Measurements from ENCODE around the gene GMNN.
"Not testable (repeated sequence)": the region's sequence is repeated elsewhere in the genome, so short reads cannot be mapped to it uniquely, and the experiment has no call there.

DNA sequence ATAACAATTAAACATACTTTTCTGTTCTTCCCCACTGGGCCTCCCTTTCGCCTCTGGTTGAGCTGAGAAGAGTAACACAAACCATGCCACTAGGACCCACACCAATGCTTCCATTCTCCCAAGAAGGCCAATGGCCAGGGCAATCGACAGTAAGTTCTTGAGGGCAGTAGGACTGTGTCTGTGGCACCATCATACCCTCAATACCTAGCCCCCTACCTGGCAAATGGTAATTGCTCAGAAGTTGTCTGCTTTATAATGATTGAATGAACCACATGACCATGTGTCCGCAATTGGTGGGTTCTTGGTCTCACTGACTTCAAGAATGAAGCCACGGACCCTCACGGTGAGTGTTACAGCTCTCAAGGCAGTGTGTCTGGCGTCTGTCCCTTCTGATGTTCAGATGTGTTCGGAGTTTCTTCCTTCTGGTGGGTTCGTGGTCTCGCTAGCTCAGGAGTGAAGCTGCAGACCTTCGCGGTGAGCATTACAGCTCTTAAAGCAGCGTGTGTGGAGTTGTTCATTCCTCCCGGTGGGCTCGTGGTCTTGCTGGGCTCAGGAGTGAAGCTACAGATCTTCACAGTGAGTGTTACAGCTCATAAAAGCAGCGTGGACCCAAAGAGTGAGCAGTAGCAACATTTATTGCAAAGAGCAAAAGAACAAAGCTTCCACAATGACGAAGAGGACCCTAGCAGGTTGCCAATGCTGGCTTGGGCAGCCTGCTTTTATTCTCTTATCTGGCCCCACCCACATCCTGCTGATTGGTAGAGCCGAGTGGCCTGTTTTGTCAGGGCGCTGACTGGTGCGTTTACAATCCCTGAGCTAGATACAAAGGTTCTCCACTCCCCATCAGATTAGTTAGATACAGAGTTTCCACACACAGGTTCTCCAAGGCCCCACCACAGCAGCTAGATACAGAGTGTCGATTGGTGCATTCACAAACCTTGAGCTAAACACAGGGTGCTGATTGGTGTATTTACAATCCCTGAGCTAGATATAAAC lies 9.6 kb upstream of the GMNN start:
- TF ChIP-seq, protein P1, sequence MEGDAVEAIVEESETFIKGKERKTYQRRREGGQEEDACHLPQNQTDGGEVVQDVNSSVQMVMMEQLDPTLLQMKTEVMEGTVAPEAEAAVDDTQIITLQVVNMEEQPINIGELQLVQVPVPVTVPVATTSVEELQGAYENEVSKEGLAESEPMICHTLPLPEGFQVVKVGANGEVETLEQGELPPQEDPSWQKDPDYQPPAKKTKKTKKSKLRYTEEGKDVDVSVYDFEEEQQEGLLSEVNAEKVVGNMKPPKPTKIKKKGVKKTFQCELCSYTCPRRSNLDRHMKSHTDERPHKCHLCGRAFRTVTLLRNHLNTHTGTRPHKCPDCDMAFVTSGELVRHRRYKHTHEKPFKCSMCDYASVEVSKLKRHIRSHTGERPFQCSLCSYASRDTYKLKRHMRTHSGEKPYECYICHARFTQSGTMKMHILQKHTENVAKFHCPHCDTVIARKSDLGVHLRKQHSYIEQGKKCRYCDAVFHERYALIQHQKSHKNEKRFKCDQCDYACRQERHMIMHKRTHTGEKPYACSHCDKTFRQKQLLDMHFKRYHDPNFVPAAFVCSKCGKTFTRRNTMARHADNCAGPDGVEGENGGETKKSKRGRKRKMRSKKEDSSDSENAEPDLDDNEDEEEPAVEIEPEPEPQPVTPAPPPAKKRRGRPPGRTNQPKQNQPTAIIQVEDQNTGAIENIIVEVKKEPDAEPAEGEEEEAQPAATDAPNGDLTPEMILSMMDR (conservative IDR thresholded peaks at IDR 0.05; ENCODE audit: low read depth, low read length): not testable (repeated sequence)
- not testable (repeated sequence) for TF ChIP-seq EZH2 (IDR thresholded peaks at IDR 0.05; ENCODE audit: low read length, unreplicated experiment)
